Head of caudate nucleus (tissue), 42 donors: Measurements from ENCODE around the gene OR56B4.
"Not testable (repeated sequence)": the region's sequence is repeated elsewhere in the genome, so short reads cannot be mapped to it uniquely, and the experiment has no call there.

Experiments used
- DNase-seq, 42 donors: peaks; one replicate each; pipeline versions ENCODE4 v3.0.0 to v3.0.0-alpha.2; 2020 to 2021; ENCODE audit warnings: mixed read lengths in 7 of 42
- intact Hi-C: fragments of 100-400 bp; cut with DNase I; formaldehyde crosslinking; loops from one replicate; pipeline ENCODE4 v1.15.0; 2022

The OR56B4 gene, protein sequence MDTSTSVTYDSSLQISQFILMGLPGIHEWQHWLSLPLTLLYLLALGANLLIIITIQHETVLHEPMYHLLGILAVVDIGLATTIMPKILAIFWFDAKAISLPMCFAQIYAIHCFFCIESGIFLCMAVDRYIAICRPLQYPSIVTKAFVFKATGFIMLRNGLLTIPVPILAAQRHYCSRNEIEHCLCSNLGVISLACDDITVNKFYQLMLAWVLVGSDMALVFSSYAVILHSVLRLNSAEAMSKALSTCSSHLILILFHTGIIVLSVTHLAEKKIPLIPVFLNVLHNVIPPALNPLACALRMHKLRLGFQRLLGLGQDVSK

DNA sequence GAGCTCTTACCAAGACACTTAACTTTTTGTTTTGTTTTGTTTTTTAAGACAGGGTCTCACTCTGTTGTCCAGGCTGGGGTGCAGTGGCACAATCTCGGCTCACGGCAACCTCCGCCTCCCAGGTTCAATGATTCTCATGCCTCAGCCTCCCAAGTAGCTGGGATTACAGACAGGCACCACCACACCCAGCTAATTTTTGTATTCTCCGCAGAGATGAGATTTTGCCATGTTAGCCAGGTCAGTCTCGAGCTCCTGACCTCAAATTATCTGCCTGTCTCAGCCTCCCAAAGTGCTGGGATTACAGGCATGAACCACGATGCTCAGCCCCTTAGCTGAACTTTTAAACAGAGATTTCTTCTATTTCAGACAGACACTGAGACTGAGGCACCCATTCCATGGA is at the start of gene OR56B4:
Gene OR56B4 (plus strand): TSS at position 301 of the 400 bp plus-strand sequence. CDS start 95 bp downstream, at position 396.
- intact Hi-C loops, DNase-seq: not testable (repeated sequence)

DNA sequence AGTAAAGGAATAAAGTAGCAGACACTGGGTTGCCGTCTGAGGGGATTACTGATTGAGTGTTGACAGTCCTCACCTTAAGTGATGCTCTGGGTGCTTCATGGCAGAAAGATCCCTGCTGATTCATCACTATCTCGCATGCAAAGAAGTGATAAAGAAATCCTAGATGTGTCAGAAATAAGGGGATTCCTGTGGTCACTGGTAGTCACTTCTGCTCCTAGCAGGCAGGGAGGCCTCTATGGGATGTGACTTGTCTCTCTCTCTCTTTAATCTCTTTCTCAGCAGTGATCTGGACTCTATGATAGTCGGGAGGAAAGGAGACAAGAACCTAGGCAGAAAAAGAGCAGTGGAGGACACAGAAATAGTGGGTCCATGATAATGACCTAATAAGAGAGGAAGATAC is 46.0 kb upstream of the OR56B4 start:
- DNase-seq = no peak
- intact Hi-C loops = no loop called here

DNA sequence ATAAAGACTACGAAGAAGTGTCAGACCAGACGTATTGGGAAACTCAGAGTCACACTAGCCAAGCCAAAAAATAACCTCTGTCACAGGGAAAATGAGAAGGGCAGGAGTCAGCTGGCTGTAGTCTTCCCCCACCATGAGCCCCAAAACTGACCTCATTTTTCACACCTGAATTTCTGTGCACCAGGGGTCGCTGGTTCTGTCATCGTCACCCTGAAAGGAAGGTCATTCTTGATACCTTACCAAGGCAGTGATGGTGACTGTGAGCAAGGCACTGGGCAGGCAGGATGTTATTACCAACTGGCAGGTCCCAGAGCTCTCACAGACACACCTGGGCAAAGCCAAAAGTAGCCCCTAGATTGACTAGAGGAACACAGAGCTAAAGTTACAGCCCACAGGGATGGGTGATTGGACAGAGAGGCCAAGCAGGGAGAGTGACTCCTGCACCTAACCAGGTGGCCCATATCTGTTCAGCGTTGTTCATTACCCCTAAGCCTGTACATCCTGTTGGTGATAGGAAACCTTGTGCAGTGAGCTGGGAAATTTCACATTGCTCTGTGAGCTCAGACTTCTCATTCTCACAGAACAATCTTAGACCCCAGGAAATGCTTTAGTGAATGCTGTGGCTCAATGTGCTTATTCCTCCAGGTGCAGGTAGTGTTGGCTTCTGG is 44.7 kb upstream of the OR56B4 start:
- intact Hi-C loops = no loop called here
- no peak for DNase-seq

DNA sequence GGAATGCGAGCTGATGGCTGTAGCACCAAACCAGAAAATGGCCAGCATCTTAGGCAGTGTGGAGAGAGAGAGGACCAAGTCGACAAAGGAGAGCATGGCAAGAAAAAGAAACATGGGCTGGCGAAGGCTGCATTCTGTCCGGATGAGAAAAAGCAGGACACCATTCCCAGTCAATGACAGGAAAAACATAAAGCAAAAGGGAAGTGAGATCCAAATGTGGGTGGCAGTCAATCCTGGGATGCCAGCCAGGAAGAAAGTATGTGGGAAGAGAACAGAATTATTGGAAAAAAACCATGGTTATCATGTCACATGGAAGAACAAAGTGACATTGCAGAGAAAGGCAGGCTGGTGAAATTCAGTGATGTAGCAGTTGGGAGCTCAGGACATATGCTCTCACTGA is 40.0 kb upstream of the OR56B4 start:
- peak in 23 of 42 donors; percentile 2 to 64 (median 28) for DNase-seq
- intact Hi-C loops = no loop called here

DNA sequence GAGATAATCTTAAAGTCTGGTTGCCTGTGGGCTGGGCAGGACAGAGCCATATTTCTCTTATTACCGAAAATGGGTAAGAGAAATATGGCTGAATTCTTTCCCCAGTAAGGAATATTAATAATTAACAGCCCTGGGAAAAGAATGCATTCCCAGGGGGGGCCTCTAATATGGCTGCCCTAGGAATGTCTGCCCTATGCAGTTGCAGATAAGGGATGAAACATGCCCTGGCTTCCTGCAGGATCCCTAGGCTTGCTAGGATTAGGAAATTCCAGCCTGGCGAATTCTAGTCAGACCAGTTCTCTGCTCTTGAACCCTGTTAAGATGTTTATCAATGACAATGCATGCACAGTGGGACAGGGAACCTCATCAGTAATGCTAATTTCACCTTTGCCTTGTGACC is 31.0 kb upstream of the OR56B4 start:
- intact Hi-C loops = not testable (repeated sequence)

DNA sequence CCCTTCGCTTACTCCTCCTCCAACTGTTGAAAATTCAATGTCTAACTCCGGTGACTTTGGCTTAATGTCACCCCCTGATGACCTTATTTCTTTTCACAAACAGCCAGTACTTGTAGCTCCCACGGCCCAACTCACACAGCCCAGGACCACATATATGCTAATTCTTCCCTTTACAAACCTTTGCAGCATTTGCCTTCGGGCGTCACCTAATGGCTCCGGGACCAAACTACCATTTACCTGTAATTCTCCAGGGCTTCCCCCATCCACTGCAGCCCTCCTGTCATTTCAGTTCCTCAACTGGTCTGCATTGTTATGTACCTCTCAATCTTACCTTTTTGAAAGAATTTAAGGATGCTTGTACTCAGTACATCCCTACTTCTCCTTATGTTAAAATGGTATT is 29.8 kb upstream of the OR56B4 start:
- no peak for DNase-seq
- intact Hi-C loops = no loop called here

More for the DNA sequence above, 31.0 kb upstream of the OR56B4 start:
- DNase-seq = not testable (repeated sequence)

DNA sequence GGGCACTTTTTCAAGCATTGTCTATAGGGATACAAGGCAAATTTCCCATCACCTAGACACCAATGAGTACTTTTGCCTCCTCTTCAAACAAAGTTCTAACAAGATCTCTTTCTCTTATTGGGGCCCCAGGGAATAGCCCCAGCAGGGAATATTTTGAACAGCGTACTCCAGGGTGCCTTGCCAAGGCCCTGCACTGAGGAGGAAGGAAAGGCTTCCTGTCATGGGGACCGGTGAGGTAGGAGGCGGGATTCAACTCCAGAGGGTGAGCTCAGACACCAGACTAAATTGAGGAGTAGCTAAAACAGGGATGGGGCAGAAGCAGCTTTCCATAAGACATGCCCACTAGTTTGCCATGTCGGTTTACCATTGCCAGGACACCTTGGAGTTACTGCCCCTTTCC is 28.0 kb upstream of the OR56B4 start:
- intact Hi-C loops = no loop called here
- DNase-seq = no peak

DNA sequence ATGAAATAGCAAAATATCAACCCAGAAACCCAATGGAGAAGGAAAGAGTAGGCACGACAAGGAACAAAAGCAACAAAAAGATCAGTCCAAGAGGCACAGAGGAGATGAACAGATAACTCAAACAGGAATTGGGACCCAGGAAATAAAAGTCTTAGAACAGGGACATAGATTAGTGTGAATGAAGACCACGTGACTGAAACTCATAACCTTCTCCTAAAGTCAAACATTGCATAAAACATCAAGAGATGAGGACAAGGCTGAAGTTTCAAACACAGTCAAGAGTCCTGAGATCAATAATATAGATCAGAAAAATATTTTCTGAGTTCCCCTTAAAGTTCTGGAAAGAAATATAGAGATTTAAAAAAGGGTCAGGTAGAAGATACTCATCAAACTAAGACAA is 24.4 kb upstream of the OR56B4 start:
- intact Hi-C loops = no loop called here
- no peak for DNase-seq

DNA sequence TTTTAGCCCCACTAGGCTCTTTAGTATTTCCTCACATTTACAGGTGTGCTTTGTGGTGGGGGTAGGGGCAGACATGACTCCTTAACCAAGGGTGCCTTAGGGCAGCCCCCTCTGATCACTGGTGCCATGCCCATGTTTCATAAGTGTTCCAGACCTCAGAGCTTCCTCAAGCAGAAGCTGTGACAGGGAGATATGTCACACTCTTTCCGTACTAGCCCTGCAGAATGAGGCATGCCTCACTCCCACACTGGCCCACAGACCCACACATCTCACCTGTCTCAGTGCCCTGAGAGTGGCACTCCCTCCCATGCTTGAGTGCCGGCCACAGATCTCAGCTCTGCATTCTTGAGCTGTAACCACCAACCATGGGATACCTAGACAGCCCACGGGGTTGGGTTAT is 22.9 kb upstream of the OR56B4 start:
- intact Hi-C loops = no loop called here
- no peak for DNase-seq

DNA sequence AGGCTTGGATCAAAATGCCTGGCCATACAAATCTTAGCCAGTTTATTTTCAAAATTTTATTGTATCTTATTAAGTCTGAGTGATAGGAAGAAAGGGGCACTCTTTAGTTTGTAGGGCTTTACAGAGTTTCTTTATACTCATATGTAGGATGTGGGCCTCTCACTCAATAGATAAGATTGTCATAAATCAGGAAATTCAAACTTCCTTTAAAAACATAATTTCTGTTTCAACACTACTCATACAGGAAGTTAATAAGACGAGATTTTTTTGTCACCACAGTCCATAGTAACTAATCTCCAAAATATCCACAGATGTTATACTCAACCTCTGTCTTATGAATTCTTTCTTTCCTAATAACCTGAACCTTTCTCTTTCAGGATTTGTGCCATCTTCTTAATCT is 13.3 kb upstream of the OR56B4 start:
- no peak for DNase-seq
- intact Hi-C loops = no loop called here

DNA sequence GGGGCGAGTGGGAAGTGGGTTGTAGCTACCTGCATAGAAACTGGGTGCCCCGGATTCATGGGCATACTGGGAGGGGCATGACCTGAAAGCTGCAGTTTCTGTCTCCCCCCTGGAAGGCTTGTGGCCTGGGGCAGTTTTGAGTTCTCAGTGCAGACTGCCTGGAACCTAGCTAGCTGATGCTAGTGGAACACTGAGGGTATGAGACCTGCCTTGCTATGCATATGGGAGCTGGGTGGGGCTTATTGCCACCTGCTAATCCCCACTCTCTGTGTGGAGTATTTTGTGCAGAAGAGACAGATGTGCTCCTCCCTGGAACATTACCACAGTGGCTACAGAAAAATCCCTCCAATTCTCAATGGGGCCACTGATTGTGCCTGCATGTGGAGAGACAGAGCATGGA is 11.7 kb upstream of the OR56B4 start:
- intact Hi-C loops = no loop called here
- DNase-seq = no peak

DNA sequence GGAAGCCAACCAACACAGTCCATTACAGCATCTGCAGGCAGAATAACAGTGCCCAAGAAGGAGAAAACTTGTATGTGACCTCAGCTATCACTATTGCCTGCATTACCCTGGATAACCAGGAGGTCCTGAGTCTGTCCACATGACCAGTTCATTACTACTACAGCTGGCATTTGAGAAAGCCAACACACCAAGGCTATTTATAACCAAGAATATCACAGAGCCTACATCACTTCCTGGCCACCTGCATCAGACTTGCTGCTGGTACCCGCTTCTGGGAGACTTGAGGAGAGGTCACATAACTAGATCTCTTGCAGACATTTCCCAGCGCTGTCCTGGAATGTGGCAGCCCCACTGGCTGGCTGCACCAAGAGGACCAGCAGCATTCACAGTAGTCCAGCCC is 11.1 kb upstream of the OR56B4 start:
- DNase-seq = no peak
- intact Hi-C loops = no loop called here

DNA sequence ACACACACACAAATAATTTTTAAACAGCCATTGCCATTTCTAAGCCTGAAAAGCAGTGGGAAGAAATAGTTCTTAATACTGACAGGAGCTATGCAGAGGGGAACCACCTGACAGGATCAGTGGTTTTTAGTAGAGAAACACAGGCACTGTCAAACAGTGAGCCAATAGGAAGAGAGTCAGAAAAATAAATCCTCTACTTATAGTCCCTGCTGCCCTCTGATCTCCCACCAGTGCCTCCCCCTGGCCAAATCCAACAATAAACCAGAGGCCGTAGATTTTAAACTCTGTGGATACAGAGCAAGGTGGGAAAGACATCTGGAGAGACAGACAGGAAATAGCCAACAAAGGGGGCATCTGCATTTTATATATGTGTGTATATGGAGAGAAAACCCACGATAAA is 7.9 kb upstream of the OR56B4 start:
- DNase-seq = no peak
- intact Hi-C loops = no loop called here

DNA sequence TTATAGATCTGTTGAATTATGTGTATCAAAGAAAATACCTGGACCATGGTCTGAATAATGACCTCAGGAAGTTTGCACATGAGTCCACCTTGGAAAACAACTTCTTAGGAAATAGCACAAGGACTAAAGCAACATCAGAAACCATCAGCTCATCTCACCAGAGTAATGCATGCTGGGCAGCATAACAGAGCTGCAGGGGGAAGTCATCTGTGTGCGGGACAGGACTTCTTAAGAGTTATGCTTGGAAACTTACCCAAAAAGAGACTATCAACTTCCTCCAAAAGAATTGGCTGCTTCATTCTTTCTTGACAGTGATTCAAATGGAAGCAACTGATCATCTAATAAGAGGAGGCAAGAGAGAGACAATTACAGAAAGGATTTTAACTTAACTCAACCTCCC is 2.5 kb downstream of the OR56B4 start:
- intact Hi-C loops = no loop called here
- DNase-seq = no peak

DNA sequence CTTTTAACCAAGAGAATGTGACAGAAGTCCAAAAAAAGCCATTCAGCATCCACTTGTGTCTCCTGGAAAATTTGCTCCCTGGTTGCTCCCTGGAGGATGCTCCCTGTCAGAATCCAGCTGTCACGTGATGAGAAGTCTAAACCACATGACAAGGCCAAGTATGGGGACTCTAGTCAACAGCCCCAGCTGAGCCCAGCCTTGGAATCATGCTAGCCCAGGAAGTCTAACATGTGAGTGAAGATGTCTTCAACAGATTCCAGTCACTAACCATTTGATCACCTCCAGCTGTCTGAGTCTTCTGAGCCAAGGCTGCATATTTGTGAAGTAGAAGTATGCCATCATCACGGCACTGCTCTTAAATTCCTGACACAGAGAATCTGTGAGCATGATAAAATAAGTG is 4.2 kb downstream of the OR56B4 start:
- intact Hi-C loops = no loop called here
- DNase-seq = no peak

DNA sequence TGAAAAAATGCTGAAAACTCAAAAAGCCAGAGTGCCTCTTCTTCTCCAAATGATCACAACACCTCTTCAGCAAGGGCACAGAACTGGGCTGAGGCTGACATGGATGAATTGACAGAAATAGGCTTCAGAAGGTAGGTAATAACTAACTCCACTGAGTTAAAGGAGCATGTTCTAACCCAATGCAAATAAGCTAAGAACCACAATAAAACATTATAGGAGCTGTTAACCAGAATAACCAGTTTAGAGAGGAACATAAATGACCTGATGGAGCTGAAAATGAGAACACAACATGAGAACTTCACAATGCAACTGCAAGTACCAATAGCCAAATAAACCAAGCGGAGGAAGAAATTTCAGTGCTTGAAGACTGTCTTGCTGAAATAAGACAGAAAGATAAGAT is 9.2 kb downstream of the OR56B4 start:
- intact Hi-C loops = no loop called here
- no peak for DNase-seq

DNA sequence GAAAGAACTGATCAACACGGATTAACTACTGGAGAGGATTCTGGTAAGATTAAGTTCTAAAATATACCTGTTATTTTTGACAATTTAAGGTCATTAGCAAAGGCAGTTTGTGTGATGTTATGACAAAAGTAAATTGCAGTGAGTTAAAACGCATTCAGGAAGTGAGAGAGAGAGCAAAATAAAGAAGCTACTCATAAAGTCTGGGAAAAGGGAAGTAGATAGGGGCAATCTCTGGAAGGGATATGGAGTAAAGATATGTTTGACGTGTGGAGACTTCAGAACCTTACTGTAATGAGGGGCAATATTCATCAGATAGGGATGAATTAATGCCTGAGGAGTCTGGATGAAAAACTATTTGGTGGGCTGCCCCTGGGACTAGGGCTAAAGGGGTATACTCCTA is 16.8 kb downstream of the OR56B4 start:
- DNase-seq = no peak
- intact Hi-C loops = no loop called here

DNA sequence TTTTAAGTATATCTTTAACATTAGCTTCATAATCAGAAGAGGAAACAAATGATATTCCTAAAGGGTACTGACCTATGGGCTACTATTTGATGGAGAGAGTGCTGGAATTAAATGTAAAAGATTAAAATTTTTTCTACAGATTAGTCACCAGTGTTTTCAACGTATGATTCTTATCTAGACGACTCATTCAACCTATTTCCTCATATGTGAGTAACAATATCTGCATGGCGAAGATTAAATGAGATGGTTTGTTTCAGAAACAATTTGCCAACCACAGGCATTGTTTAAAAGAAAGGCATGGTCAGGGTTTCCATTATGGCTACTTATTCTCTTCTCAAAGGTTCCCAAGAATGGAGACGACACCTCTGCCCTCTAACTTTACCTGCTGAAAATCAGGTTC is 20.4 kb downstream of the OR56B4 start:
- DNase-seq = no peak
- intact Hi-C loops = no loop called here

DNA sequence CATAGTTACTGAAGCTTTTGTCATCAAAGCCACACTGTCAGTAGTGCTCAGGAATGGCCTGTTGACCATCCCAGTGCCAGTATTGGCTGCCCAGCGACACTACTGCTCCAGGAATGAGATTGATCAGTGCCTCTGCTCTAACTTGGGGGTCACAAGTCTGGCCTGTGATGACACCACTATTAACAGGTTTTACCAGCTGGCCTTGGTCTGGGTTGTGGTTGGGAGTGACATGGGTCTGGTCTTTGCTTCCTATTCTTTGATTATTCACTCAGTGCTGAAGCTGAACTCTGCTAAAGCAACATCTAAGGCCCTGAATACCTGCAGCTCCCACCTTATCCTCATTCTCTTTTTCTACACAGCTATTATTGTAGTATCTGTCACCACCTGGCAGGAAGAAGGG is 21.5 kb downstream of the OR56B4 start:
- no peak for DNase-seq
- intact Hi-C loops = no loop called here

DNA sequence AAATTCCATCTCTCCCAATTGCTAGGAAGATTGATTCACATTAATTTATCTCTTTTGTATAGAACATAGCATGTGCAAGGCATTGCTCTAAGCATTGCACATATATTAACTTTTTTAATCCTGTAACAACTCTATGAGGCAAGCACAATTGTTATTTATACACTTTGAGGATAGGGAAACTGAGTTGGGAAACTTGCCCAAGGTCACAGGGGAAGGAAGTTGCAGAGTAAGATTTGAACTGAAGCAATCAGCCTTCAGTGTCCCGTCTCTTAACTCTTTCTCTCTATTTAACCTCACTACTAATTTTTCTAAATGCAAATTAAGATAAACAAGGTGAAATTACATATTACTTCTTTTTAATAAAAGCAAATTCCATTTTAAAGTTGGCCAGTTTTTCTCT is 22.2 kb downstream of the OR56B4 start:
- no peak for DNase-seq
- intact Hi-C loops = no loop called here

DNA sequence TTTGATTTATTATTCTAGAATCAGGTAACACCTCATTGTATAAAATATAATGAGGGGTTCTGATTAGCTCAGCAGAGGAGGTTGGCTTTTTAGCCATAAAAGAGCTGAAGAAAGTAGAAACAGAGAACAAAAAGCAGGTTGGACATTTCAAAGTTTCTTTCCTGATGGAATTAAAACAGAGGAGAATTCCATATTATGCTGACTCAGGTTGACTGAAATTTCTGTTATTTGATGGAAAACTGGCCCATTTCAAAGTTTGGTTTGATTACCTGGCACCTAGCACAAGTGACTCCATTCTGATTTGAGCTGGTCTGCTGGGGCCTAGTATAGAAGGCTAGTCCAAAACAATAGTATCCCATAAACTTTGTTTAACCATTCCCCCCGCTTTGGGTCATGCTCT is 24.9 kb downstream of the OR56B4 start:
- intact Hi-C loops = no loop called here
- DNase-seq = no peak
